SKM-1 (cell line): ENCODE measurements around the gene PCDHGA12.
"Not testable (repeated sequence)": the region's sequence is repeated elsewhere in the genome, so short reads cannot be mapped to it uniquely, and the experiment has no call there.

ENCODE experiments used
- DNase-seq: peaks from one replicate; lab custom pipeline; 2025; ENCODE audit not compliant: unreplicated experiment; lab: John Stamatoyannopoulos, UW

PCDHGA12 gene

GRCh38 chr5:141430332-141431113 is at the start of gene PCDHGA12:
TSS of gene PCDHGA12 (plus strand) at chr5:141430507. CDS start at chr5:141430760, 253 bp downstream.
- no peak for DNase-seq

- no peak for DNase-seq
These were observed 47.6 kb upstream of the PCDHGA12 start, which contains the start of gene PCDHGA7 for GRCh38 chr5:141382469-141383294. TSS of gene PCDHGA7 (plus strand) at chr5:141382742. CDS start at chr5:141382900, 158 bp downstream.

- no peak for DNase-seq
These were observed 47.0 kb upstream of the PCDHGA12 start for GRCh38 chr5:141383345-141383744.

GRCh38 chr5:141384471-141385267 is 45.6 kb upstream of the PCDHGA12 start:
- DNase-seq = no peak

- DNase-seq = not testable (repeated sequence)
These were observed 42.6 kb upstream of the PCDHGA12 start, which contains the start of gene PCDHGB4 for GRCh38 chr5:141387557-141388311. TSS of gene PCDHGB4 (plus strand) at chr5:141387698. CDS start at chr5:141387885, 187 bp downstream.

- no peak for DNase-seq
These were observed 41.6 kb upstream of the PCDHGA12 start for GRCh38 chr5:141388661-141389060.

- no peak for DNase-seq
These were observed 40.9 kb upstream of the PCDHGA12 start for GRCh38 chr5:141389153-141390042.

GRCh38 chr5:141392429-141393198 is 37.7 kb upstream of the PCDHGA12 start, which contains the start of gene PCDHGA8:
TSS of gene PCDHGA8 (plus strand) at chr5:141392633. CDS start at chr5:141392814, 181 bp downstream.
- no peak for DNase-seq

GRCh38 chr5:141393267-141393666 is 37.0 kb upstream of the PCDHGA12 start:
- DNase-seq = no peak

- DNase-seq = not testable (repeated sequence)
These were observed 35.7 kb upstream of the PCDHGA12 start for GRCh38 chr5:141394401-141395187.

- DNase-seq = not testable (repeated sequence)
These were observed 32.4 kb upstream of the PCDHGA12 start, which contains the start of gene PCDHGB5 for GRCh38 chr5:141397756-141398551. TSS of gene PCDHGB5 (plus strand) at chr5:141397947. CDS start at chr5:141398128, 181 bp downstream.

- DNase-seq = no peak
These were observed 31.7 kb upstream of the PCDHGA12 start for GRCh38 chr5:141398608-141399007.

- no peak for DNase-seq
These were observed 30.6 kb upstream of the PCDHGA12 start for GRCh38 chr5:141399555-141400258.

- no peak for DNase-seq
These were observed 27.6 kb upstream of the PCDHGA12 start, which contains the start of gene PCDHGA9 for GRCh38 chr5:141402553-141403243. TSS of gene PCDHGA9 (plus strand) at chr5:141402778. CDS start at chr5:141402953, 175 bp downstream.

GRCh38 chr5:141403387-141403786 is 26.9 kb upstream of the PCDHGA12 start:
- DNase-seq = no peak
